22Rv1 (cell line): ENCODE data around the gene C3orf38.

ENCODE experiments used
- CTCF ChIP-seq: fragments of 450-650 bp; IDR thresholded peaks from 2 replicates; pipeline ENCODE4 v1.5.1; 2017; ENCODE audit warnings: mild to moderate bottlenecking
- ZFX ChIP-seq: fragments of 450-650 bp; IDR thresholded peaks from 2 replicates; pipeline ENCODE4 v1.6.1; 2017; ENCODE audit warnings: antibody characterized with exemption, borderline replicate concordance

GRCh38 chr3:88141458-88142083, 8.2 kb upstream of the C3orf38 start:
- TF ChIP-seq CTCF (no peak), ZFX (no peak)
